Cardiac muscle cell (in vitro differentiated cells and primary cell): ENCODE results near the gene TSHZ1. TPM values are rescaled to one million over a fixed set of nuclear protein-coding genes. Genes with fewer than 3 reads are reported as not detected.

Experiments used
- DNase-seq, 2 donors: peaks; one replicate each; pipeline versions ENCODE4 v3.0.0 to v3.0.0-alpha.2; 2010 to 2017; ENCODE audit warnings: low read depth in 1 of 2, low spot score in 1 of 2
- H3K27ac ChIP-seq: fragments of 200-600 bp; sonication (generic); 2 replicates; pipeline ENCODE4 v1.5.1; 2016
- H3K27me3 ChIP-seq: fragments of 200-600 bp; sonication (generic); 2 replicates; pipeline ENCODE4 v1.6.0; 2016; ENCODE audit warnings: control low read depth
- H3K36me3 ChIP-seq: fragments of 200-600 bp; sonication (generic); 2 replicates; pipeline ENCODE4 v1.5.1; 2016; ENCODE audit warnings: control low read depth
- H3K4me1 ChIP-seq: fragments of 200-600 bp; sonication (generic); 2 replicates; pipeline ENCODE4 v1.8.1; 2017; ENCODE audit warnings: low read depth, mild to moderate bottlenecking, mixed run types
- H3K4me3 ChIP-seq: fragments of 200-600 bp; sonication (generic); 2 replicates; pipeline ENCODE4 v1.5.1; 2016; ENCODE audit warnings: mild to moderate bottlenecking
- H3K9me3 ChIP-seq: fragments of 200-600 bp; sonication (generic); 2 replicates; pipeline ENCODE4 v1.5.1; 2017; ENCODE audit warnings: low read depth, mild to moderate bottlenecking, control low read depth
- CTCF ChIP-seq: IDR thresholded peaks from 2 replicates; pipeline ENCODE4 v1.5.1; 2012; ENCODE audit warnings: low read depth, mild to moderate bottlenecking, low read length
- polyA plus RNA-seq: library from polyadenylated mRNA; unstranded; fragments of >200 nt; fragmentation: Nextera tagmentation; extraction: Ambion mirVana; gene quantifications from 2 replicates; pipeline ENCODE4 v1.2.1, GENCODE V29; 2016
- total RNA-seq: library from RNA; depleted of rRNA; stranded (reverse); fragments of >200 nt; gene quantifications from 2 replicates; pipeline ENCODE4 v1.2.3, GENCODE V29; 2016

Gene TSHZ1
- total and polyA plus RNA-seq, 2 experiments from 2014 or later = 6.5 to 13.5 TPM

GRCh38 chr18:75291460-75291859, 80.9 kb downstream of the TSHZ1 start:
- H3K27ac ChIP-seq = no peak overlapping the region
- H3K36me3 ChIP-seq = no peaks in the 10 kb centered on the region
- no peak for DNase-seq
- no peaks in the 10 kb centered on the region for H3K9me3 ChIP-seq
- no peaks in the 10 kb centered on the region for H3K27me3 ChIP-seq
- TF ChIP-seq CTCF = no peak
- no peak overlapping the region for H3K4me3 ChIP-seq
- no peaks in the 10 kb centered on the region for H3K4me1 ChIP-seq

GRCh38 chr18:75293591-75293990, 83.0 kb downstream of the TSHZ1 start:
- no peak for TF ChIP-seq CTCF

GRCh38 chr18:75297731-75298130, 87.1 kb downstream of the TSHZ1 start:
- H3K27ac ChIP-seq = no peak overlapping the region
- H3K4me1 ChIP-seq = no peaks in the 10 kb centered on the region
- H3K27me3 ChIP-seq = no peaks in the 10 kb centered on the region
- DNase-seq = no peak
- no peak overlapping the region for H3K4me3 ChIP-seq
- no peak for TF ChIP-seq CTCF
- H3K9me3 ChIP-seq = no peaks in the 10 kb centered on the region
- H3K36me3 ChIP-seq = no peaks in the 10 kb centered on the region

More at GRCh38 chr18:75293591-75293990, 83.0 kb downstream of the TSHZ1 start:
- H3K36me3 ChIP-seq = no peaks in the 10 kb centered on the region
- no peaks in the 10 kb centered on the region for H3K27me3 ChIP-seq
- H3K27ac ChIP-seq = no peak overlapping the region
- H3K9me3 ChIP-seq = no peaks in the 10 kb centered on the region
- no peaks in the 10 kb centered on the region for H3K4me1 ChIP-seq
- DNase-seq = no peak
- H3K4me3 ChIP-seq = no peak overlapping the region

- Histone ChIP-seq H3K36me3 (no peaks in the 10 kb centered on the region), H3K27ac (no peak overlapping the region), H3K9me3 (no peaks in the 10 kb centered on the region), H3K4me1 (no peaks in the 10 kb centered on the region), H3K27me3 (no peaks in the 10 kb centered on the region), H3K4me3 (no peak overlapping the region)
- DNase-seq = no peak
- no peak for TF ChIP-seq CTCF
These were observed 94.3 kb downstream of the TSHZ1 start for GRCh38 chr18:75304678-75305557.

- no peak for DNase-seq
- no peaks in the 10 kb centered on the region for H3K4me1 ChIP-seq
- no peaks in the 10 kb centered on the region for H3K9me3 ChIP-seq
- H3K36me3 ChIP-seq = no peaks in the 10 kb centered on the region
- TF ChIP-seq CTCF = no peak
- no peaks in the 10 kb centered on the region for H3K27me3 ChIP-seq
- H3K27ac ChIP-seq = no peak overlapping the region
- H3K4me3 ChIP-seq = no peak overlapping the region
These were observed 95.4 kb downstream of the TSHZ1 start for GRCh38 chr18:75305984-75306383.
